OCI-LY7 (cell line): ENCODE measurements around the gene ENTPD7. TPM values are rescaled to one million over a fixed set of nuclear protein-coding genes. Genes with fewer than 3 reads are reported as not detected.

ENCODE experiments used
- BruUV-seq: library from RNA; stranded (reverse); fragments of 400-500 nt; replicated peaks from 2 replicates; lab custom pipeline; 2021; lab: Mats Ljungman, UMichigan
- CTCF ChIA-PET: fragments of 300-600 bp; sonication (Branson Sonifier 250); formaldehyde crosslinking; loops from one replicate; lab custom pipeline; 2022; ENCODE audit warnings: antibody characterized with exemption; ENCODE audit not compliant: unreplicated experiment; lab: Charles Lee
- POLR2A ChIA-PET: fragments of 300-600 bp; sonication (Branson Sonifier 250); formaldehyde crosslinking; loops from one replicate; lab custom pipeline; 2022; ENCODE audit warnings: antibody characterized with exemption; lab: Charles Lee
- DNase-seq: peaks from one replicate; pipeline ENCODE4 v3.0.0-alpha.2; 2015; ENCODE audit warnings: low spot score
- H2AFZ ChIP-seq: fragments of 200-600 bp; sonication (generic), shearing (Covaris generic); 2 replicates; pipeline ENCODE4 v1.6.1; 2014; ENCODE audit warnings: mild to moderate bottlenecking, antibody characterized with exemption, low read length, moderate library complexity
- H3K27ac ChIP-seq: fragments of 200-600 bp; sonication (generic); 2 replicates; pipeline ENCODE4 v1.5.1; 2014; ENCODE audit warnings: mixed run types, low read depth, mild to moderate bottlenecking, moderate library complexity, low read length, inconsistent platforms; ENCODE audit not compliant: poor library complexity, severe bottlenecking
- H3K36me3 ChIP-seq: fragments of 200-600 bp; sonication (generic); 2 replicates; pipeline ENCODE4 v1.6.1; 2014; ENCODE audit warnings: mild to moderate bottlenecking, antibody characterized with exemption, low read length, moderate library complexity, mixed read lengths; ENCODE audit not compliant: insufficient read depth
- H3K4me1 ChIP-seq: fragments of 200-600 bp; sonication (generic); 2 replicates; pipeline ENCODE4 v1.5.1; 2014; ENCODE audit warnings: mild to moderate bottlenecking, low read length; ENCODE audit not compliant: insufficient read depth, poor library complexity, severe bottlenecking
- H3K4me2 ChIP-seq: fragments of 200-600 bp; sonication (generic); 2 replicates; pipeline ENCODE4 v1.6.1; 2014; ENCODE audit warnings: mild to moderate bottlenecking, low read length
- H3K4me3 ChIP-seq: fragments of 200-600 bp; sonication (generic); 2 replicates; pipeline ENCODE4 v1.5.1; 2014; ENCODE audit warnings: mild to moderate bottlenecking, low read depth, low read length; ENCODE audit not compliant: poor library complexity, severe bottlenecking
- H3K79me2 ChIP-seq: fragments of 200-600 bp; sonication (generic); 2 replicates; pipeline ENCODE4 v1.6.1; 2016; ENCODE audit warnings: low read depth, mild to moderate bottlenecking, low read length, moderate library complexity, mixed read lengths; ENCODE audit not compliant: insufficient read depth
- H3K9me2 ChIP-seq: fragments of 200-600 bp; sonication (generic); 2 replicates; pipeline ENCODE4 v1.6.1; 2016; ENCODE audit warnings: mild to moderate bottlenecking, low read length, mixed read lengths; ENCODE audit not compliant: insufficient read depth
- H3K9me3 ChIP-seq: fragments of 200-600 bp; sonication (generic); 2 replicates; pipeline ENCODE4 v1.6.1; 2014; ENCODE audit warnings: mild to moderate bottlenecking, mixed run types, low read length, mixed read lengths
- H4K20me1 ChIP-seq: fragments of 200-600 bp; sonication (generic); 2 replicates; pipeline ENCODE4 v1.6.1; 2014; ENCODE audit warnings: mild to moderate bottlenecking, antibody characterized with exemption, low read length, moderate library complexity, mixed read lengths; ENCODE audit not compliant: insufficient read depth
- EZH2phosphoT487 ChIP-seq: fragments of 200-600 bp; sonication (generic); IDR thresholded peaks from 2 replicates; pipeline ENCODE4 v1.6.1; 2018; ENCODE audit warnings: low read depth, borderline replicate concordance, mild to moderate bottlenecking, mixed run types, antibody characterized with exemption, low read length, moderate library complexity, mixed read lengths
- intact Hi-C: fragments of 100-400 bp; cut with micrococcal nuclease; formaldehyde crosslinking; loops from one replicate; pipeline ENCODE4 v1.10.0; 2022; ENCODE audit not compliant: unreplicated experiment
- total RNA-seq, 2 experiments: library from RNA; depleted of rRNA in 1 of 2; stranded (reverse); fragments of >200 nt in 1 of 2; shearing (Covaris generic) in 1 of 2; gene quantifications; 2 replicates each; pipeline ENCODE4 v1.2.3, GENCODE V29; 2014 to 2022
- TF ChIP-seq, protein P1 (sequence below): fragments of 200-600 bp; sonication (generic); conservative IDR thresholded peaks from 2 replicates; pipeline ENCODE4 v1.5.1; 2014; ENCODE audit warnings: mild to moderate bottlenecking, antibody characterized with exemption, low read length, moderate library complexity, mixed read lengths

Gene ENTPD7
- total RNA-seq, 2 experiments from 2014 or later: 3.3 to 7.6 TPM

DNA sequence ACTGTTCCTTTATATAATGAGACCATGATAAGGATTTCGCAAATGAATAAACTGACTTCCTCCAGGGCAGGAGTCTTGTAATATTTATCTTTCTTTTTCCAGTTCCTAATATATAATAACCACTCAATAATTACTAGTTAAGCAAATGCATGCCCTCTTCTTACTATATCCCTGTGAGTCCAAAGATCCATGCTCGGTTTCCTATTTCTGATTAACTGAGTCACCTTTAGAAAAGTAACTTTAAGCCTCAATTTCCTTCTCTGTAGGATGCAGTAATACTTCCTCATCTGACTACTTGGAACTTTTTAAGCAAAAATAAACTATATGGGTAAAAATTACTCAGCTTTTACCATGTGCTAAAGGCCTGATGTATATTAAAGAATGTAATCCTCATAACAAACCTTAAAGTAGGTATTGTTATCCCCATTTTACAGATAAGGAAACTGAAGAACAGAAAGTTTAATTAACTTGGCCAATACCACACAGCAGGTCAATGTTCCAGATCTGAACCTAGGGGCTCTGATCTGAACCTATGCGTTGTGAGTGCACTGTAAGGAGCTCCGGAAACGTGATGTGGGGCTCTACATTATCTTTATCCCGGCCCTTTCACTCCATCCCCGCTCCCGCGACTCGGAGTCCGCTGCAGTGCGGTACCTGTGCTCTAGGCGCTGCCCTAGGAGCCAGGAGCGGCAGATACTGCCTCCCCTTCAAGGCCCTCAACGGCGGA, 72.2 kb downstream of the ENTPD7 start:
- Histone ChIP-seq H3K4me1 (peaks cover 18% of the 10 kb centered on the region), H3K4me2 (peak overlapping the region; percentile 75), H3K9me2 (no peaks in the 10 kb centered on the region), H3K79me2 (peaks cover 38% of the 10 kb centered on the region; the same call in 1 of the 2 replicates), H3K36me3 (peaks cover 25% of the 10 kb centered on the region), H4K20me1 (no peaks in the 10 kb centered on the region), H3K9me3 (no peaks in the 10 kb centered on the region), H3K27ac (peak overlapping the region; percentile 74), H2AFZ (peak overlapping the region; percentile 85), H3K4me3 (peak overlapping the region; percentile 78)
- TSS peak; percentile 93 for BruUV-seq
- TF ChIP-seq, protein P1, sequence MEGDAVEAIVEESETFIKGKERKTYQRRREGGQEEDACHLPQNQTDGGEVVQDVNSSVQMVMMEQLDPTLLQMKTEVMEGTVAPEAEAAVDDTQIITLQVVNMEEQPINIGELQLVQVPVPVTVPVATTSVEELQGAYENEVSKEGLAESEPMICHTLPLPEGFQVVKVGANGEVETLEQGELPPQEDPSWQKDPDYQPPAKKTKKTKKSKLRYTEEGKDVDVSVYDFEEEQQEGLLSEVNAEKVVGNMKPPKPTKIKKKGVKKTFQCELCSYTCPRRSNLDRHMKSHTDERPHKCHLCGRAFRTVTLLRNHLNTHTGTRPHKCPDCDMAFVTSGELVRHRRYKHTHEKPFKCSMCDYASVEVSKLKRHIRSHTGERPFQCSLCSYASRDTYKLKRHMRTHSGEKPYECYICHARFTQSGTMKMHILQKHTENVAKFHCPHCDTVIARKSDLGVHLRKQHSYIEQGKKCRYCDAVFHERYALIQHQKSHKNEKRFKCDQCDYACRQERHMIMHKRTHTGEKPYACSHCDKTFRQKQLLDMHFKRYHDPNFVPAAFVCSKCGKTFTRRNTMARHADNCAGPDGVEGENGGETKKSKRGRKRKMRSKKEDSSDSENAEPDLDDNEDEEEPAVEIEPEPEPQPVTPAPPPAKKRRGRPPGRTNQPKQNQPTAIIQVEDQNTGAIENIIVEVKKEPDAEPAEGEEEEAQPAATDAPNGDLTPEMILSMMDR: no peak
- TF ChIP-seq EZH2phosphoT487: no peak
- ChIA-PET POLR2A (interaction anchor here (0.6 to 3.6 kb wide), 15 partner anchors 8 to 289 kb away, joined by 3 to 17 read pairs (median 4); partner anchors contain the start of gene ENTPD7), CTCF (interaction anchor here (0.8 kb wide), 1 partner anchor 433 kb away, joined by 3 read pairs; no protein-coding TSS in a partner anchor)
- DNase-seq: no peak
- intact Hi-C loops: loop anchor here (2.0 to 10.0 kb wide), 5 partner anchors 47 to 297 kb away; partner anchors contain the start of genes ENTPD7, GOT1 and SLC25A28

DNA sequence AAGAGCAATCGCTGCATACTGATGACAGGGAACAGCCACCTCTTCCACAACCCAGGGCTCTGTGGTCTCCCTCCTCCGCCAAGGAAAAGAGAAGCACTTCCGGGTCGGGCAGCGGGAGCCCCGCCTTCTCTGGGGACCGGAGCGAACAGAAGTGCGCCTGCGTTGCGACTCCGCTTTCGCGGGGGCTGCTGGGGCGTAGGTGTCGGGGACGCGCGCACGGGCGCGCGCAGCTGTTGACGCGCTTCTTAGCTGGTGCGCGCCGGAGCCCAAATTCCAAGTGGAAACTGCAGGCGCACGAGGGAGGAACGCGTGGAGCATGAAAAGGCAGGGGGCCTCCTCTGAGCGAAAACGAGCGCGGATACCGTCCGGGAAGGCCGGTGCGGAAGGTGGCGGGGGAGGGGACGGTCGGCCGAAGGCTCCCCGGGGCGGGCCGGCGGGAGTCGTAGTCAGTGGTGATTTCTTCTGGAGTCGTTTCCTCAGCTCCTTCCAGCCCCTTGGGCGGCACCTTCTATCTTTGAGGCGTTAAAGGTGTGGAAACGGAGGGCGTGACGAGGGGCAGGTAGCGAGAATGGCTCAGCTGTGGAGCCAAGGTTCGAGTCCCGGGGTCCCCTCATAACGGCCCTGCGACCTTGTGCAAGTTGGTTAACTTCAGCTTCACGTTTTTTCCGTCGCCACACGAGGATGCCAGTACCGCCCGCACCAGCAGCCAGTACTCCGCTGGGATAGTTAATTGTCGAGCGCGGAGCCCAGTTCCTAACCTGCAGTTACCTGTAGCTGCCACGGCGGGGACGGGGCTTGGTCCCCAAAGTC, 72.9 kb downstream of the ENTPD7 start, which contains the start of the genes COX15 and CUTC:
Gene COX15, minus strand, starts transcription at position 95 of the 810 bp plus-strand sequence. Its CDS starts 78 bp downstream, at position 17.
Gene CUTC, plus strand, starts transcription at position 202 of the 810 bp plus-strand sequence. Its CDS starts 115 bp downstream, at position 317.
- POLR2A ChIA-PET: interaction anchor here (0.6 to 3.6 kb wide), 10 partner anchors 9 to 1339 kb away, joined by 3 to 17 read pairs (median 4); partner anchors contain the start of gene ENTPD7
- peak; percentile 96 for DNase-seq
- no TSS peak for BruUV-seq
- Histone ChIP-seq H3K9me2 (no peaks in the 10 kb centered on the region), H3K9me3 (no peaks in the 10 kb centered on the region), H3K4me3 (peak within 1 kb of the TSS; percentile 78), H3K4me2 (peak within 1 kb of the TSS; percentile 75), H3K27ac (peak within 1 kb of the TSS; percentile 74), H3K36me3 (peaks cover 26% of the 10 kb centered on the region), H3K4me1 (peaks cover 18% of the 10 kb centered on the region), H4K20me1 (no peaks in the 10 kb centered on the region), H3K79me2 (peaks cover 38% of the 10 kb centered on the region; the same call in 1 of the 2 replicates), H2AFZ (peak within 1 kb of the TSS; percentile 85)
- intact Hi-C loops: loop anchor here (2.0 to 10.0 kb wide), 5 partner anchors 47 to 297 kb away; partner anchors contain the start of genes ENTPD7, GOT1 and SLC25A28
- TF ChIP-seq EZH2phosphoT487: no peak
- TF ChIP-seq, protein P1: no peak; the same call in 1 of the 2 replicates
- CTCF ChIA-PET: interaction anchor here (0.5 to 0.8 kb wide), 5 partner anchors 70 to 638 kb away, joined by 3 to 9 read pairs (median 4); no protein-coding TSS in a partner anchor
